GF-D8 (cell line): ENCODE data around the gene ZAP70.

Source experiments
- DNase-seq: peaks from one replicate; lab custom pipeline; 2025; lab: John Stamatoyannopoulos, UW

Gene ZAP70

DNA sequence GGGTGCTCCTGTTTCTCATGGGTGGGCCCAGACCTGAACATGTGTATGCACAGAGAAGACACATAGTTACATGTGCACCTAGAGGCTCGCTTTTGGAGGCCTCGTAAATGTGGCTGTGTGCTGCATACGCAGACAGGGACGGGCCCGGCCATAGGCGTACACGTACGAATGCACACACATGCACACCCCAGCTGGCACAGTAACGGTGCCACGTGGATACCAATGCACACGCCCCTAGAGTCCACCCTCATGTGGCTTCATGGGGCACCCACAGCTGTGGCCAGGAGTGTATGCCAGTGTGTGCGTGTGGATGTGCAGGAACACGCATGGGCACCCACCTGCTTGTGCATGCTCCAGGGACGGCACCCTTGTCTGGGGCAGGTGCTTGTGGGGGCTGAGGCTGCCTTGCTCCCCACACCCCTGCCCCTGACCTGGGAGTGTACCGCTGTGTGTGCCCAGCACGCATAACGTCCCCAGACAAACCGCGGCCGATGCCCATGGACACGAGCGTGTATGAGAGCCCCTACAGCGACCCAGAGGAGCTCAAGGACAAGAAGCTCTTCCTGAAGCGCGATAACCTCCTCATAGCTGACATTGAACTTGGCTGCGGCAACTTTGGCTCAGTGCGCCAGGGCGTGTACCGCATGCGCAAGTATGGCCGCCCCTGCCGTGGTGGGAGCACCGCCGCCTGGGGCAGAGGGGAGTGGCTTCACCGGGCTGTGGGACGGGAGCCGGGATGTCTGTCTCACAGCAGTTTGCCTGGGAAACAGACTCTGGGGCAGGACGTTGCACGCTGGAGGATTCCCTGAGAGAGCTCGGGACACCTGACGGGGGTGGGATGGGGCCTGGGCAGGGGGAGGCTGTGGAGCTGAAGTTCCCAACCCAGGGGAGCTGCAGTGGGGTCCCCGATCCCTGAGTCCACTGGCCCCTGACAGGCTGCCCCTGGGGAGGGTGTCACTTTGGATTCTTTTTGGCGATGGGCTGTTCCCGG, 21.0 kb downstream of the ZAP70 start:
- no peak for DNase-seq

GRCh38 chr2:97735161-97735561, 21.8 kb downstream of the ZAP70 start:
- DNase-seq: no peak

DNA sequence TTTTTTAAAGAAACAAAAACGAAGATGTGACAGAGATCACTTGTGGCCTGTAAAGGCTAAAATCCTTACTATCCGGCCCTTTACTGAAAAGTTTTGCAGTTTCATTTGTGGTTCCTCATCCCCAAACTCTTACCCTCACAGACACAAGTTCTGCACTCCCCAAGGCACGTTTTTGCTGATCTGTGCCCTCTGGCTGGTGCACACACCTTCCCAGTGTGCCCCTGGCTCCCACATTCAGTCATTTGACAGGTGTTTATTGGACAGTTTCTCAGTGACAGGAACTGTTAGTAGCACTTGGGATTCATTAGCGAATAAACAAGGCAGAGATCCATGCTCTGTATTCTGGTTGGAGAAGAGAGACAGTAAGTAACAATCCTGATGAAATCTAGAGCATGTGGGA, 22.8 kb downstream of the ZAP70 start:
- DNase-seq: no peak

- no peak for DNase-seq
These were observed 23.4 kb downstream of the ZAP70 start for GRCh38 chr2:97736608-97737330.

- no peak for DNase-seq
These were observed 24.2 kb downstream of the ZAP70 start for GRCh38 chr2:97737421-97738178.

GRCh38 chr2:97738179-97739019, 25.0 kb downstream of the ZAP70 start:
- DNase-seq: no peak

DNA sequence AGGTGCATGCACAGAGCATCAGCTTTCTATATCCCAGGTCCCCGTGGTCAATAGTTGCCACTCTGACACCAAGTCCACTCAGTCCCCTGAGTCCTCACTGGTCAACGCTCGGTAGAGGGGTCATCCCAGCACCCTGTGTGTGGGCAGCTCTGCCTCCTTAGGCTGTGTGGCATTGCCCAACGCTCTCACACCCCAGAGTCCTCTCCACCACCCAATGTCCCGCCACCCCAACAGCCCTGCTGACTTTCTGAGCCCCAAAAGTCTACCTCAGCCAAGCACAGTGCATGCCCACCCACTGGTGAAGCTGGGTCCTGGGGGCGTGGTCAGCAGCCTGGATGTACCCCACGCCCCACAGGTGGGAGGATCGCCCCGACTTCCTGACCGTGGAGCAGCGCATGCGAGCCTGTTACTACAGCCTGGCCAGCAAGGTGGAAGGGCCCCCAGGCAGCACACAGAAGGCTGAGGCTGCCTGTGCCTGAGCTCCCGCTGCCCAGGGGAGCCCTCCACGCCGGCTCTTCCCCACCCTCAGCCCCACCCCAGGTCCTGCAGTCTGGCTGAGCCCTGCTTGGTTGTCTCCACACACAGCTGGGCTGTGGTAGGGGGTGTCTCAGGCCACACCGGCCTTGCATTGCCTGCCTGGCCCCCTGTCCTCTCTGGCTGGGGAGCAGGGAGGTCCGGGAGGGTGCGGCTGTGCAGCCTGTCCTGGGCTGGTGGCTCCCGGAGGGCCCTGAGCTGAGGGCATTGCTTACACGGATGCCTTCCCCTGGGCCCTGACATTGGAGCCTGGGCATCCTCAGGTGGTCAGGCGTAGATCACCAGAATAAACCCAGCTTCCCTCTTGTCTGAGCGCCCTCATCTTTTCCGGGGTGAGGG, 25.9 kb downstream of the ZAP70 start:
- no peak for DNase-seq

DNA sequence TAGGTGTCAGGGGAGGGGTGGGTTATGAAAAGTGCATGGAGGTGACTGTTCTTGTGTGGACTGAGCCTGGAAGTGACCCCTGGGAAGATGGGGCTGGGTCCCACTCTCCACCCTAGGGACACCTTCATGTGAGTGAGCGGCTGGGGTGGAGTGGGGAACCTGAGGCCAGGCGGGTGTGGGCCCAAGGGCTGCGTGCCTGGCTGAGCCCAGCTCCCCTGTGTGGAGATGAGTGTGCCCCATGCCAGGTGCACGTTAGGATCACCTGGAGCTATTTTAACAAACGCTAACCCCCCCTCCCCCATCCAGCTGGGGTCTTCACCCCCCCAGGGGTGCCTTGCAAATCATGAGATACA, 26.5 kb downstream of the ZAP70 start:
- no peak for DNase-seq

DNA sequence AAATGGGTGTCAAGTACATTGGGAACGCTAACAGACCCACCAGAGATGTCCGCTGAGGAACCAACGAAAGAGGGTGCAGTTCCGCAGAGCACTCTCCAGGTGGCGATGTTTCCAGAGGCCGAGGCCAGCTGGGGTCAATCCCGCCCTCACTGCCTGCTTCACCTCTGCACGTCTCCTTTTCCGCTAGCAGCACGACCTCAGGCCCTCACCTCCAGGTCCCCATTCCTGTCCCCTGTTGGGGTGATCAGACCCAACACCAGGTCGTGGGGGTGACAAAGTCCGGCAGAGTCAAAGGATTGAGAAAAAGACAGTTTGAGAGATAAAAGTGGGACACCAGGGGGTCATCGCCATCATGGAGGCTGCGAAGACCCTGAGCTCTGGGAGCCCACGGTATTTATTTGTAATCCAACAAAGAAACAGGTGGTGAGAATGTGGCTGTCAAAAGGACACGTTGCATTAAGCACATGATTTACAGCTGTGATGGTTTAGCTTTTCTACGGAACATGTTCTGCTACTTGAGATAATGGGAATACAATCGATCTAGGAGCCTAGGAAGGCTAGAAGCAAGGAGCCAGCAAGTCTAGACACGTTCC, 27.3 kb downstream of the ZAP70 start:
- no peak for DNase-seq

DNA sequence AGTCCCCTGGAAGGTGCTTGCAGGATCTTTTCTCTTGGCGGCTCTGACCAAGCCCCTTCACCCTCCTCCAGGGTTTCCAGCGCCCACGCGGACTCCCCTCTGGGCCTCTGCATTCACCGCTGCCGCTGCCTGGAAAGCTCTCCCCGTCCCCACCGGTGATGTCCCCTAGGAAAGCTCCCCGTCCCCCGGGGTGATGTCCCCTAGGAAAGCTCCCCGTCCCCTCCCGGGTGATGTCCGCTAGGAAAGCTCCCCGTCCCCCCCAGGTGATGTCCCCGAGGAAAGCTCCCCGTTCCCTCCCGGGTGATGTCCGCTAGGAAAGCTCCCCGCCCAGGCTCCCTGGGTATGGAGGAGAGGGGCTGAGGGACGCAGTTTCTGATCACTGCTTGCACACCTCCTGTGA, 27.9 kb downstream of the ZAP70 start:
- no peak for DNase-seq

- DNase-seq: no peak
These were observed 28.3 kb downstream of the ZAP70 start for GRCh38 chr2:97741686-97742085.

DNA sequence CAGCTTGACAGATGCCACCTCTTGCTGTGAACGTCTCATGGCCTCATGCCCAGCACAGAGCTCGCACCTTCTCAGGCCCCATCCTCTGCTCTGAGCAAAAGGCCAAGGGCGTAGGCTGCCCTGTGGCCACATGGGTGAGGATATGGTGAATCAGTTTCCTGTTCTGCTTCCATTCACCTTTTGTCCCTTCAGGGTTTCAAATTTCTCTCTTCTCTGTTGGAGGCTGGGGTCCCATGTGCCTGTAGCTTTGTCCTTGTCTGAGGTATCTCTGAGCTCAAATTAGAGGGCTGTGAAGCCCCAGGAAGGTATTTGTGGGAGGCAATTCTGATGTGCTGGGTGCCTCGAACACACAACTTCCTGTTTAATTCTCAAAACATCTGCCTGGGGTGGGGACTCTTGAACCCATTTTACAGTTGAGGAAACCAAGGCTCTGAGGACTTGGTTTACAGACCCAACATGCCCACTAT, 29.0 kb downstream of the ZAP70 start:
- DNase-seq: no peak

GRCh38 chr2:97743913-97744312, 30.5 kb downstream of the ZAP70 start:
- no peak for DNase-seq

DNA sequence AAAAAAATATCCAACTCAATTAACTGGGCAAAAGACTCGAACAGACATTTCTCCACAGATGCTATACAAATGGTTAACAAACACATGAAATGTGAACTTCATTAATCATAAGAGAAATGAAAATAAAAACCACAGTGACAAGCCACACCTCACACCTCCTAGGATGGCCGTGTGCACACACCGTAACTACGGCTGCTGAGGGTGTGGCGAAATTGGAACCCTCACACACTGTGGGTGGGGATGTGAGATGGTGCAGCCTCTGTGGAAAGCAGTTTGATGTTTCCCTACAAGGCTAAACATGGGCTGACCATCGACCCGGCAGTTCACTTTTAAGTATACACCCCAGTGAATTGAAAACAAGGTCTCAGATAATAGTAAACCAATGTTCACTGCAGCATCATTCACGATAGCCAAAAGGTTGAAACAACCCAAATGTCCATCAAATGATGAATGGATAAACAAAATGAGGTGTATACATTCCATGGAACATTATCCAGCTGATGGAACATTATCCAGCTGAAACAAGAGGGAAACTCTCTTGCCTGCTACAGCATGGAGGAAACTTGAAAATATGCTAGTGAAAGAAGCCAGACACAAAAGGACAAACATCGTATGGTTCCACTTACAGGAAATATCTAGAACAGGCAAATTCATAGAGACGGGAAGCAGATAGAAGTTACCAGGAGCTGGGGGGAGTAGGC, 32.2 kb downstream of the ZAP70 start:
- DNase-seq: no peak

DNA sequence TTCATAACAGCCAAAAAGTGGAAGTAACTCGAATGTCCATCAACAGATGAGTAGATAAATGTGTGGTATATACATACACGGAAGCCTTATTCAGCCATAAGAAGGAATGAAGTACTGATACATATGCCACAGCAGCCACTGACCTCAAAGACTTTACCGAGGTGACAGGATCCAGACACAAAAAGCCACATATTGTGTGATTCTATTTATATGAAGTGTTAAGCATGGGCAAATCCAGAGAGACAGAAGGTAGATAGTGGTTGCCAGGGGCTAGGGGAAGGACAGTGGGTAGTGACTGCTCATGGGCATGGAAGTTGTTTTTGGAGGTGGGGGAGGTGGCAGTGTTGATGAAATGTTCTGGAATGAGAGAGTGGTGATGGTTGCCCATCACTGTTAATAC, 33.9 kb downstream of the ZAP70 start:
- no peak for DNase-seq

DNA sequence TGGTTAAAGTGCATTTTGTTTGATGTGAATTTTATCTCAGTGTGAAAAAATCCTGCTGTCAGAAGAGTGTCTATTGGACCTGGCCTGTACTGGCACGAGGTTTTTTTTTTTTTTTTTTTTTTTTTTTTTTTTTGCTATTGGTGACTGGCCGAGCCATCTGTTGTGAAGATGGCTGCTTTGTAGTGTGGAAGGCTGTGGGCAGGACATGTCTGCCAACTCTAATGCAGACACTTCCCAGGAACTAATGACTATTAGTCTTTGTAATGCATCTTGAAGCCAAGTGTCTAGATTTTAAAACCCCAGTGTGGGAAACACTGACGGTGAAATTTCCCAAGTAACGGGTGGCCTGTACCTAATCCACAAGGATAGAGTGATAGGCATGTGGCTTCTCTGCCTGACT, 34.3 kb downstream of the ZAP70 start:
- no peak for DNase-seq

GRCh38 chr2:97749581-97749980, 36.2 kb downstream of the ZAP70 start:
- DNase-seq: no peak

DNA sequence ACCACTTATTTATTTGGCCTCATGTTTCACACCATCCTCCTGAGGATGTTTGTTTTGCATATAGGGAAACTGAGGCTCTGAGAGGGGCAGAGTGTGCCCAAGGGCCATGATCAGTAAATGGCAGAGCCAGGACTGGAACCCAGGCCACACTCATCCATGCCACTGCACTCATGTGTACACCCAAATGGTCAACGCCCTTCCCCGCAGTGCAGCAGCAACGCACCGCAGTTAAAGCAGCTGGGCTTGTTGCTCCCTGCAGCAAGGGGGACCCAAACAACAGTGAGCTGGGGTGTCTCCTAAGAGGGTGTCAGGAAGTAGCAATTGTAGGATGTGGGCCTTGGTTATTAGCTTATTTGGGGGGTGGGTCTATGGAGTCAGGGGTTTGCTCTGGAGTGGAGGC, 36.6 kb downstream of the ZAP70 start:
- DNase-seq: no peak

DNA sequence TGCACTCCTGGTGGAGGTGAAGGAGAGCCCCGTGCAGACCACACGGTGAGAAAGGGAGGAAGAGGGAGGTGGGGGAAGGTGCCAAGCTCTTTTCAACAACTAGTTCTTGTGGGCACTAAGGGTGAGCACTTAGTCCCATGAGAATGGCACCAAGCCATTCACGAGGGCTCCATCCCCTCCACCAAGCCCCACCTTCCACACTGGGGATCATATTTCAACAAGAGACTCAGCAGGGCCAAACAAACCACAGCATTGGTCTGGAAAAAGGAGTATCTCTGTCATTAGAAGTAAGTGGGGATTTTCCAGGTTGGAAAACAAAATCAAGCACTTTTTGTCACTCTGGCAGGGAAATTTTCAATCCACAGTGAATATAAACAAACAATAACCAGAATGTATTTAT, 38.4 kb downstream of the ZAP70 start:
- DNase-seq: no peak
